OCI-LY1 (cell line): Measurements from ENCODE around the gene TDRKH.

Experiments used
- H2AFZ ChIP-seq: fragments of 200-600 bp; sonication (generic), shearing (Covaris generic); 2 replicates; pipeline ENCODE4 v1.6.0; 2014; ENCODE audit warnings: antibody characterized with exemption, mild to moderate bottlenecking, low read length
- H3F3A ChIP-seq: fragments of 200-600 bp; sonication (generic), shearing (Covaris generic); 2 replicates; pipeline ENCODE4 v1.6.0; 2014; ENCODE audit warnings: mild to moderate bottlenecking, antibody characterized with exemption, low read length, moderate library complexity; ENCODE audit not compliant: insufficient read depth
- H3K27ac ChIP-seq: fragments of 200-600 bp; sonication (generic); 2 replicates; pipeline ENCODE4 v1.5.1; 2014; ENCODE audit warnings: low read length, mixed run types, mild to moderate bottlenecking, low read depth; ENCODE audit not compliant: poor library complexity, severe bottlenecking
- H3K27me3 ChIP-seq: fragments of 200-600 bp; sonication (generic); 2 replicates; pipeline ENCODE4 v1.6.0; 2014; ENCODE audit warnings: antibody characterized with exemption, mild to moderate bottlenecking, low read length, moderate library complexity; ENCODE audit not compliant: insufficient read depth
- H3K36me3 ChIP-seq: fragments of 200-600 bp; sonication (generic); 2 replicates; pipeline ENCODE4 v1.6.1; 2014; ENCODE audit warnings: mild to moderate bottlenecking, antibody characterized with exemption, low read length, moderate library complexity, mixed read lengths; ENCODE audit not compliant: insufficient read depth
- H3K4me1 ChIP-seq: fragments of 200-600 bp; sonication (generic); 2 replicates; pipeline ENCODE4 v1.5.1; 2014; ENCODE audit warnings: mild to moderate bottlenecking, low read length, moderate library complexity; ENCODE audit not compliant: insufficient read depth, severe bottlenecking
- H3K4me2 ChIP-seq: fragments of 200-600 bp; sonication (generic), shearing (Covaris generic); 2 replicates; pipeline ENCODE4 v1.6.1; 2014; ENCODE audit warnings: low read length
- H3K4me3 ChIP-seq: fragments of 200-600 bp; sonication (generic); 2 replicates; pipeline ENCODE4 v1.5.1; 2014; ENCODE audit warnings: low read length, low read depth, mild to moderate bottlenecking, mixed read lengths; ENCODE audit not compliant: poor library complexity, severe bottlenecking
- H3K79me2 ChIP-seq: fragments of 200-600 bp; shearing (Covaris generic); 2 replicates; pipeline ENCODE4 v1.6.1; 2016; ENCODE audit warnings: mixed run types, low read length, mixed read lengths; ENCODE audit not compliant: insufficient read depth
- H3K9ac ChIP-seq: fragments of 200-600 bp; sonication (generic), shearing (Covaris generic); 2 replicates; pipeline ENCODE4 v1.6.1; 2014; ENCODE audit warnings: mild to moderate bottlenecking, low read length, mixed read lengths
- H3K9me2 ChIP-seq: fragments of 200-600 bp; sonication (generic), shearing (Covaris generic); 2 replicates; pipeline ENCODE4 v1.6.1; 2014; ENCODE audit warnings: low read depth, mild to moderate bottlenecking, low read length, mixed read lengths
- H3K9me3 ChIP-seq: fragments of 200-600 bp; shearing (Covaris generic); 2 replicates; pipeline ENCODE4 v1.6.1; 2014; ENCODE audit warnings: low read length, mixed read lengths
- H4K20me1 ChIP-seq: fragments of 200-600 bp; sonication (generic), shearing (Covaris generic); 2 replicates; pipeline ENCODE4 v1.6.0; 2016; ENCODE audit warnings: mild to moderate bottlenecking, low read length; ENCODE audit not compliant: insufficient read depth
- EZH2 ChIP-seq: fragments of 200-600 bp; sonication (generic), shearing (Covaris generic); IDR thresholded peaks from 2 replicates; pipeline ENCODE4 v1.8.0; 2017; ENCODE audit warnings: borderline replicate concordance, mixed run types, mild to moderate bottlenecking, antibody characterized with exemption, low read length, moderate library complexity, mixed read lengths
- TF ChIP-seq, protein P1 (sequence below): fragments of 200-600 bp; sonication (generic), shearing (Covaris generic); IDR thresholded peaks from 2 replicates; pipeline ENCODE4 v1.5.1; 2017; ENCODE audit warnings: mild to moderate bottlenecking, antibody characterized with exemption, low read length, moderate library complexity, mixed read lengths

TDRKH gene

GRCh38 chr1:151825204-151825603, 34.9 kb upstream of the TDRKH start:
- no peaks in the 10 kb centered on the region for H3K9me3 ChIP-seq
- no peak overlapping the region for H3K27ac ChIP-seq
- H3K4me3 ChIP-seq = no peak overlapping the region
- H3F3A ChIP-seq = no peaks in the 10 kb centered on the region
- H4K20me1 ChIP-seq = no peaks in the 10 kb centered on the region
- H2AFZ ChIP-seq = no peak overlapping the region
- no peaks in the 10 kb centered on the region for H3K4me1 ChIP-seq
- no peaks in the 10 kb centered on the region for H3K79me2 ChIP-seq
- no peak overlapping the region for H3K4me2 ChIP-seq
- H3K9ac ChIP-seq = no peak overlapping the region
- no peaks in the 10 kb centered on the region for H3K36me3 ChIP-seq
- TF ChIP-seq EZH2 = no peak
- TF ChIP-seq, protein P1, sequence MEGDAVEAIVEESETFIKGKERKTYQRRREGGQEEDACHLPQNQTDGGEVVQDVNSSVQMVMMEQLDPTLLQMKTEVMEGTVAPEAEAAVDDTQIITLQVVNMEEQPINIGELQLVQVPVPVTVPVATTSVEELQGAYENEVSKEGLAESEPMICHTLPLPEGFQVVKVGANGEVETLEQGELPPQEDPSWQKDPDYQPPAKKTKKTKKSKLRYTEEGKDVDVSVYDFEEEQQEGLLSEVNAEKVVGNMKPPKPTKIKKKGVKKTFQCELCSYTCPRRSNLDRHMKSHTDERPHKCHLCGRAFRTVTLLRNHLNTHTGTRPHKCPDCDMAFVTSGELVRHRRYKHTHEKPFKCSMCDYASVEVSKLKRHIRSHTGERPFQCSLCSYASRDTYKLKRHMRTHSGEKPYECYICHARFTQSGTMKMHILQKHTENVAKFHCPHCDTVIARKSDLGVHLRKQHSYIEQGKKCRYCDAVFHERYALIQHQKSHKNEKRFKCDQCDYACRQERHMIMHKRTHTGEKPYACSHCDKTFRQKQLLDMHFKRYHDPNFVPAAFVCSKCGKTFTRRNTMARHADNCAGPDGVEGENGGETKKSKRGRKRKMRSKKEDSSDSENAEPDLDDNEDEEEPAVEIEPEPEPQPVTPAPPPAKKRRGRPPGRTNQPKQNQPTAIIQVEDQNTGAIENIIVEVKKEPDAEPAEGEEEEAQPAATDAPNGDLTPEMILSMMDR = no peak
- H3K9me2 ChIP-seq = no peaks in the 10 kb centered on the region
- no peaks in the 10 kb centered on the region for H3K27me3 ChIP-seq

DNA sequence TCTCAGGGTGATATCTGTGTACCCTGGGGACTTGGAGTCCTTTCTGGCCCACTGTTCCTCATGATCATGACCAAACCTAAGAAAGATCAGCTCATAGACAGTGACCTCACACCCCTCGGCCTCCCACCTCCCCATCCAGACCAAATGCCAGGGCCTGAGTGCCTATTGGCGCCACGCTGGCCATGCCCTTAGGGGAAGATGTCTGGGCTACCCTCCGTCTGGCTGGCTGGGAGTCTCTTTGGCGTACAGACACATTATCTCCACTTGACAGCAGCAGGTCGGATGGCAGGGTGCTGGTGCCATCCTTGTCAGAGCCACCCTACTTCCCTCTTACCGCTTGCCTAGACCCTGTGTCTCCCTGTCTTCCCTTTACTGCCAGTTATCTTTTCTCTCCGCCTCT, 32.9 kb upstream of the TDRKH start:
- Histone ChIP-seq H3K27ac (no peak overlapping the region), H3K79me2 (no peaks in the 10 kb centered on the region), H3K27me3 (peaks cover 7% of the 10 kb centered on the region; the same call in 1 of the 2 replicates), H2AFZ (no peak overlapping the region), H3K9me2 (no peaks in the 10 kb centered on the region), H3K4me3 (no peak overlapping the region), H3K9ac (no peak overlapping the region), H3K4me1 (no peaks in the 10 kb centered on the region), H3K4me2 (no peak overlapping the region), H3K36me3 (no peaks in the 10 kb centered on the region), H3F3A (no peaks in the 10 kb centered on the region), H4K20me1 (no peaks in the 10 kb centered on the region), H3K9me3 (no peaks in the 10 kb centered on the region)
- TF ChIP-seq, protein P1 = no peak
- no peak for TF ChIP-seq EZH2

DNA sequence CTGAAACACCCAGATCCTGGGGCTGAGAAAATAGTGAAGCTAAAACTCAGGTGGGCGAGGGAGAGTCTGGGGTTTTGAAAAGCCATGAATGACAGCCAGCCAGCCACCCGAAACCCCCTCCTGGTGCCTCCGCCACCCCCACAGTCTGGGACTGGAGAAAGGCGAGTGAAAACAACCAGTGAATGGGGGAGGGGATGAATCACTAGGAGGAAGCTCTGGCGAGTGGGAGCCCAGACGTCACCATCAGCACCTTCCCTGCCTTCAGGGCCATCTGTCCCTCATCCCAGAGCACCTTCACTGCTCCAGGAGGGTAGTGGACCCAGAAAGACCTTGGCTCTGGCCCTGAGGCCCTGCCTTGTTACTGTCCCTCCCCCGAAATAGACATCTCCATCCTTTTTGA, 32.1 kb upstream of the TDRKH start:
- no peaks in the 10 kb centered on the region for H3K4me1 ChIP-seq
- H2AFZ ChIP-seq = no peak overlapping the region
- H3F3A ChIP-seq = no peaks in the 10 kb centered on the region
- no peaks in the 10 kb centered on the region for H4K20me1 ChIP-seq
- H3K4me3 ChIP-seq = no peak overlapping the region
- no peak overlapping the region for H3K4me2 ChIP-seq
- H3K79me2 ChIP-seq = no peaks in the 10 kb centered on the region
- H3K9ac ChIP-seq = no peak overlapping the region
- TF ChIP-seq, protein P1 = no peak
- TF ChIP-seq EZH2 = no peak
- no peaks in the 10 kb centered on the region for H3K9me2 ChIP-seq
- H3K9me3 ChIP-seq = no peaks in the 10 kb centered on the region
- no peak overlapping the region for H3K27ac ChIP-seq
- H3K27me3 ChIP-seq = peaks cover 7% of the 10 kb centered on the region; the same call in 1 of the 2 replicates
- H3K36me3 ChIP-seq = no peaks in the 10 kb centered on the region
